ENCODE data around the gene IL32. TPM values are rescaled to one million over a fixed set of nuclear protein-coding genes. Genes with fewer than 3 reads are reported as not detected.

IL32 gene
- total and polyA plus RNA-seq, 9 of the 15 experiments (the other 6 are each of a cell fraction or from before 2014, with no cell fraction given): 0.21 to 2.2 (median 0.37) TPM; not detected in 3

- TF ChIP-seq, protein P1, sequence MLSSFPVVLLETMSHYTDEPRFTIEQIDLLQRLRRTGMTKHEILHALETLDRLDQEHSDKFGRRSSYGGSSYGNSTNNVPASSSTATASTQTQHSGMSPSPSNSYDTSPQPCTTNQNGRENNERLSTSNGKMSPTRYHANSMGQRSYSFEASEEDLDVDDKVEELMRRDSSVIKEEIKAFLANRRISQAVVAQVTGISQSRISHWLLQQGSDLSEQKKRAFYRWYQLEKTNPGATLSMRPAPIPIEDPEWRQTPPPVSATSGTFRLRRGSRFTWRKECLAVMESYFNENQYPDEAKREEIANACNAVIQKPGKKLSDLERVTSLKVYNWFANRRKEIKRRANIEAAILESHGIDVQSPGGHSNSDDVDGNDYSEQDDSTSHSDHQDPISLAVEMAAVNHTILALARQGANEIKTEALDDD (IDR thresholded peaks at IDR 0.05): no peak
- TF ChIP-seq, protein P2, sequence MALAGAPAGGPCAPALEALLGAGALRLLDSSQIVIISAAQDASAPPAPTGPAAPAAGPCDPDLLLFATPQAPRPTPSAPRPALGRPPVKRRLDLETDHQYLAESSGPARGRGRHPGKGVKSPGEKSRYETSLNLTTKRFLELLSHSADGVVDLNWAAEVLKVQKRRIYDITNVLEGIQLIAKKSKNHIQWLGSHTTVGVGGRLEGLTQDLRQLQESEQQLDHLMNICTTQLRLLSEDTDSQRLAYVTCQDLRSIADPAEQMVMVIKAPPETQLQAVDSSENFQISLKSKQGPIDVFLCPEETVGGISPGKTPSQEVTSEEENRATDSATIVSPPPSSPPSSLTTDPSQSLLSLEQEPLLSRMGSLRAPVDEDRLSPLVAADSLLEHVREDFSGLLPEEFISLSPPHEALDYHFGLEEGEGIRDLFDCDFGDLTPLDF (CRISPR knock-in tag; IDR thresholded peaks at IDR 0.05): 0 out of 2 replicates have a peak, but pooled peaks have one; percentile 40
- TF ChIP-seq ZNF24 (IDR thresholded peaks at IDR 0.05): no peak
- TF ChIP-seq L3MBTL2 (IDR thresholded peaks at IDR 0.05): peak; percentile 98
- no peak for TF ChIP-seq TGIF2 (CRISPR knock-in tag; IDR thresholded peaks at IDR 0.05)
- TF ChIP-seq, protein P3, sequence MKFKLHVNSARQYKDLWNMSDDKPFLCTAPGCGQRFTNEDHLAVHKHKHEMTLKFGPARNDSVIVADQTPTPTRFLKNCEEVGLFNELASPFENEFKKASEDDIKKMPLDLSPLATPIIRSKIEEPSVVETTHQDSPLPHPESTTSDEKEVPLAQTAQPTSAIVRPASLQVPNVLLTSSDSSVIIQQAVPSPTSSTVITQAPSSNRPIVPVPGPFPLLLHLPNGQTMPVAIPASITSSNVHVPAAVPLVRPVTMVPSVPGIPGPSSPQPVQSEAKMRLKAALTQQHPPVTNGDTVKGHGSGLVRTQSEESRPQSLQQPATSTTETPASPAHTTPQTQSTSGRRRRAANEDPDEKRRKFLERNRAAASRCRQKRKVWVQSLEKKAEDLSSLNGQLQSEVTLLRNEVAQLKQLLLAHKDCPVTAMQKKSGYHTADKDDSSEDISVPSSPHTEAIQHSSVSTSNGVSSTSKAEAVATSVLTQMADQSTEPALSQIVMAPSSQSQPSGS (CRISPR knock-in tag; IDR thresholded peaks at IDR 0.05): no peak
- TF ChIP-seq NR3C1 (CRISPR knock-in tag; IDR thresholded peaks at IDR 0.05): no peak
- TF ChIP-seq SIRT6 (IDR thresholded peaks at IDR 0.05; ENCODE audit: low read depth, low read length): no peak
- no peak for TF ChIP-seq SRSF9 (IDR thresholded peaks at IDR 0.05; ENCODE audit: borderline replicate concordance, low read depth, low read length)
- 0 out of 2 replicates have a peak, but pooled peaks have one; percentile 13 for TF ChIP-seq SMAD4 (CRISPR knock-in tag; conservative IDR thresholded peaks at IDR 0.05)
- TF ChIP-seq, protein P4, sequence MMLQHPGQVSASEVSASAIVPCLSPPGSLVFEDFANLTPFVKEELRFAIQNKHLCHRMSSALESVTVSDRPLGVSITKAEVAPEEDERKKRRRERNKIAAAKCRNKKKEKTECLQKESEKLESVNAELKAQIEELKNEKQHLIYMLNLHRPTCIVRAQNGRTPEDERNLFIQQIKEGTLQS (IDR thresholded peaks at IDR 0.05): no peak
- TF ChIP-seq, protein P4 (CRISPR knock-in tag; conservative IDR thresholded peaks at IDR 0.05): 0 out of 2 replicates have a peak, but pooled peaks have one; percentile 21
- peak; percentile 91 for TF ChIP-seq NCOA6 (IDR thresholded peaks at IDR 0.05)
- TF ChIP-seq ZNF431 (CRISPR knock-in tag; IDR thresholded peaks at IDR 0.05): no peak
- TF ChIP-seq, protein P5, sequence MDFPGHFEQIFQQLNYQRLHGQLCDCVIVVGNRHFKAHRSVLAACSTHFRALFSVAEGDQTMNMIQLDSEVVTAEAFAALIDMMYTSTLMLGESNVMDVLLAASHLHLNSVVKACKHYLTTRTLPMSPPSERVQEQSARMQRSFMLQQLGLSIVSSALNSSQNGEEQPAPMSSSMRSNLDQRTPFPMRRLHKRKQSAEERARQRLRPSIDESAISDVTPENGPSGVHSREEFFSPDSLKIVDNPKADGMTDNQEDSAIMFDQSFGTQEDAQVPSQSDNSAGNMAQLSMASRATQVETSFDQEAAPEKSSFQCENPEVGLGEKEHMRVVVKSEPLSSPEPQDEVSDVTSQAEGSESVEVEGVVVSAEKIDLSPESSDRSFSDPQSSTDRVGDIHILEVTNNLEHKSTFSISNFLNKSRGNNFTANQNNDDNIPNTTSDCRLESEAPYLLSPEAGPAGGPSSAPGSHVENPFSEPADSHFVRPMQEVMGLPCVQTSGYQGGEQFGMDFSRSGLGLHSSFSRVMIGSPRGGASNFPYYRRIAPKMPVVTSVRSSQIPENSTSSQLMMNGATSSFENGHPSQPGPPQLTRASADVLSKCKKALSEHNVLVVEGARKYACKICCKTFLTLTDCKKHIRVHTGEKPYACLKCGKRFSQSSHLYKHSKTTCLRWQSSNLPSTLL (IDR thresholded peaks at IDR 0.05): no peak
- no peak for TF ChIP-seq PHTF2 (CRISPR knock-in tag; IDR thresholded peaks at IDR 0.05)
- no peak for TF ChIP-seq EP400 (IDR thresholded peaks at IDR 0.05)
- no peak for TF ChIP-seq CHD1 (IDR thresholded peaks at IDR 0.05; ENCODE audit: low read length)
- TF ChIP-seq SUPT5H (IDR thresholded peaks at IDR 0.05): no peak
Observed at GRCh38 chr16:3029491-3030221, 35.8 kb upstream of the IL32 start (continued).
